H9 (cell line): ENCODE measurements around the gene CC2D1A. TPM values are rescaled to one million over a fixed set of nuclear protein-coding genes. Genes with fewer than 3 reads are reported as not detected.

Source experiments
- DNase-seq: peaks from one replicate; pipeline ENCODE4 v3.0.0-alpha.2; 2017
- H2AFZ ChIP-seq: one replicate; pipeline ENCODE4 v1.6.1; 2013; ENCODE audit warnings: mild to moderate bottlenecking, low read length, control low read depth, moderate library complexity
- H2AK5ac ChIP-seq: 2 replicates; pipeline ENCODE4 v1.6.1; 2013; ENCODE audit warnings: low read length, control low read depth, mixed read lengths; ENCODE audit not compliant: insufficient read length
- H2BK120ac ChIP-seq: one replicate; pipeline ENCODE4 v1.6.1; 2013; ENCODE audit warnings: low read depth, mild to moderate bottlenecking, low read length, control low read depth, inconsistent platforms; ENCODE audit not compliant: poor library complexity, severe bottlenecking
- H2BK12ac ChIP-seq: 2 replicates; pipeline ENCODE4 v1.6.1; 2013; ENCODE audit warnings: low read length, control low read depth, mixed read lengths, low read depth; ENCODE audit not compliant: insufficient read length
- H2BK15ac ChIP-seq: 2 replicates; pipeline ENCODE4 v1.6.1; 2013; ENCODE audit warnings: low read depth, low read length, control low read depth
- H2BK20ac ChIP-seq: one replicate; pipeline ENCODE4 v1.6.1; 2013; ENCODE audit warnings: low read depth, mild to moderate bottlenecking, low read length, control low read depth, inconsistent platforms; ENCODE audit not compliant: poor library complexity, severe bottlenecking
- H2BK5ac ChIP-seq: 2 replicates; pipeline ENCODE4 v1.6.1; 2013; ENCODE audit warnings: low read length, control low read depth, mixed read lengths; ENCODE audit not compliant: insufficient read length
- H3K14ac ChIP-seq: 2 replicates; pipeline ENCODE4 v1.6.1; 2013; ENCODE audit warnings: low read length, control low read depth; ENCODE audit not compliant: insufficient read depth
- H3K18ac ChIP-seq: 2 replicates; pipeline ENCODE4 v1.6.1; 2013; ENCODE audit warnings: low read depth, mild to moderate bottlenecking, mixed read lengths, low read length, control low read depth; ENCODE audit not compliant: insufficient read length
- H3K23ac ChIP-seq: 2 replicates; pipeline ENCODE4 v1.6.1; 2013; ENCODE audit warnings: low read length, control low read depth, mixed read lengths, low read depth; ENCODE audit not compliant: insufficient read length
- H3K23me2 ChIP-seq: 2 replicates; pipeline ENCODE4 v1.6.1; 2013; ENCODE audit warnings: low read depth, mild to moderate bottlenecking, mixed read lengths, low read length, control low read depth; ENCODE audit not compliant: insufficient read length, poor library complexity, severe bottlenecking
- H3K27ac ChIP-seq: 2 replicates; pipeline ENCODE4 v1.5.1; 2013; ENCODE audit warnings: low read length, control low read depth, mixed read lengths, low read depth; ENCODE audit not compliant: insufficient read length
- H3K27me3 ChIP-seq: 2 replicates; pipeline ENCODE4 v1.6.1; 2013; ENCODE audit warnings: low read length, control low read depth, inconsistent platforms; ENCODE audit not compliant: insufficient read depth
- H3K4ac ChIP-seq: 2 replicates; pipeline ENCODE4 v1.6.1; 2013; ENCODE audit warnings: low read depth, mild to moderate bottlenecking, control low read depth, inconsistent platforms, low read length, moderate library complexity
- H3K4me1 ChIP-seq: 2 replicates; pipeline ENCODE4 v1.6.1; 2013; ENCODE audit warnings: low read length, control low read depth, inconsistent platforms; ENCODE audit not compliant: insufficient read depth
- H3K4me2 ChIP-seq: 2 replicates; pipeline ENCODE4 v1.6.1; 2013; ENCODE audit warnings: low read length, control low read depth, mixed read lengths; ENCODE audit not compliant: insufficient read length, insufficient read depth
- H3K56ac ChIP-seq: 2 replicates; pipeline ENCODE4 v1.6.1; 2013; ENCODE audit warnings: low read depth, mild to moderate bottlenecking, mixed read lengths, low read length, control low read depth; ENCODE audit not compliant: insufficient read length
- H3K79me1 ChIP-seq: 2 replicates; pipeline ENCODE4 v1.6.1; 2013; ENCODE audit warnings: low read depth, mild to moderate bottlenecking, moderate library complexity, low read length, control low read depth, inconsistent platforms; ENCODE audit not compliant: insufficient read depth, poor library complexity, severe bottlenecking
- H3K79me2 ChIP-seq: 2 replicates; pipeline ENCODE4 v1.6.1; 2013; ENCODE audit warnings: low read length, control low read depth, inconsistent platforms; ENCODE audit not compliant: insufficient read depth
- H3K9ac ChIP-seq: 2 replicates; pipeline ENCODE4 v1.6.1; 2013; ENCODE audit warnings: low read length, control low read depth, mixed read lengths; ENCODE audit not compliant: insufficient read length; ENCODE audit errors: extremely low read depth
- H3K9me3 ChIP-seq: one replicate; pipeline ENCODE4 v1.6.1; 2013; ENCODE audit warnings: low read depth, low read length, inconsistent platforms; ENCODE audit not compliant: control insufficient read depth
- H3T11ph ChIP-seq: one replicate; pipeline ENCODE4 v1.6.1; 2013; ENCODE audit warnings: mild to moderate bottlenecking, low read length, control low read depth, inconsistent platforms
- H4K20me1 ChIP-seq: one replicate; pipeline ENCODE4 v1.6.1; 2013; ENCODE audit not compliant: control insufficient read depth, insufficient read length, insufficient read depth
- H4K5ac ChIP-seq: 2 replicates; pipeline ENCODE4 v1.6.1; 2013; ENCODE audit warnings: low read depth, mild to moderate bottlenecking, mixed read lengths, low read length, control low read depth; ENCODE audit not compliant: insufficient read length
- H4K8ac ChIP-seq: replicated peaks from 2 replicates; pipeline ENCODE4 v1.6.1; 2013; ENCODE audit warnings: low read length, control low read depth, mixed read lengths, low read depth; ENCODE audit not compliant: insufficient read length
- H4K91ac ChIP-seq: 2 replicates; pipeline ENCODE4 v1.6.1; 2013; ENCODE audit warnings: low read depth, mild to moderate bottlenecking, moderate library complexity, mixed read lengths, low read length, control low read depth; ENCODE audit not compliant: insufficient read length
- H3K27ac Mint-ChIP-seq, 3 experiments: 2 replicates in 2 of 3; 3 replicates in 1 of 3; pipeline ENCODE4 v1.8.0; 2020 to 2021; ENCODE audit warnings: mixed read lengths in 3 of 3, mild to moderate bottlenecking in 1 of 3, moderate library complexity in 1 of 3
- H3K27me3 Mint-ChIP-seq: 2 replicates; pipeline ENCODE4 v1.8.0; 2021; ENCODE audit warnings: low read depth, mild to moderate bottlenecking, moderate library complexity, mixed read lengths
- H3K36me3 Mint-ChIP-seq, 3 experiments: 2 replicates in 2 of 3; 3 replicates in 1 of 3; pipeline ENCODE4 v1.8.0; 2020 to 2021; ENCODE audit warnings: low read depth in 3 of 3, mixed read lengths in 3 of 3; ENCODE audit not compliant: insufficient read depth in 1 of 3
- H3K4me1 Mint-ChIP-seq, 2 experiments: 2 replicates each; pipeline ENCODE4 v1.8.0; 2020; ENCODE audit warnings: mixed read lengths in 2 of 2
- H3K4me3 Mint-ChIP-seq, 2 experiments: 2 replicates in 1 of 2; 3 replicates in 1 of 2; pipeline ENCODE4 v1.8.0; 2020 to 2021; ENCODE audit warnings: mild to moderate bottlenecking in 2 of 2, mixed read lengths in 2 of 2, moderate library complexity in 1 of 2
- H3K9me3 Mint-ChIP-seq, 2 experiments: 2 replicates in 1 of 2; 3 replicates in 1 of 2; pipeline ENCODE4 v1.8.0; 2020; ENCODE audit warnings: mild to moderate bottlenecking in 2 of 2, mixed read lengths in 2 of 2, moderate library complexity in 1 of 2
- CTCF ChIP-seq: fragments of 200-600 bp; sonication (generic); conservative IDR thresholded peaks from 3 replicates; pipeline ENCODE4 v1.8.0; 2021; ENCODE audit warnings: antibody characterized with exemption, mild to moderate bottlenecking
- WGBS: extraction: QIAGEN DNeasy Blood & Tissue Kit; methylation state at CpG from one replicate; pipeline ENCODE4 v1.1.7; 2013; ENCODE audit warnings: missing lambda C conversion rate, low lambda C conversion rate, mixed read lengths; ENCODE audit not compliant: insufficient read length; ENCODE audit errors: extremely low coverage; 5-methylcytosine and 5-hydroxymethylcytosine counted together
- total RNA-seq: library from RNA; stranded (reverse); gene quantifications from 2 replicates; pipeline ENCODE4 v1.2.1, GENCODE V29; 2021

The CC2D1A gene
- total RNA-seq, 1 experiment from 2014 or later = 48.5 TPM

DNA sequence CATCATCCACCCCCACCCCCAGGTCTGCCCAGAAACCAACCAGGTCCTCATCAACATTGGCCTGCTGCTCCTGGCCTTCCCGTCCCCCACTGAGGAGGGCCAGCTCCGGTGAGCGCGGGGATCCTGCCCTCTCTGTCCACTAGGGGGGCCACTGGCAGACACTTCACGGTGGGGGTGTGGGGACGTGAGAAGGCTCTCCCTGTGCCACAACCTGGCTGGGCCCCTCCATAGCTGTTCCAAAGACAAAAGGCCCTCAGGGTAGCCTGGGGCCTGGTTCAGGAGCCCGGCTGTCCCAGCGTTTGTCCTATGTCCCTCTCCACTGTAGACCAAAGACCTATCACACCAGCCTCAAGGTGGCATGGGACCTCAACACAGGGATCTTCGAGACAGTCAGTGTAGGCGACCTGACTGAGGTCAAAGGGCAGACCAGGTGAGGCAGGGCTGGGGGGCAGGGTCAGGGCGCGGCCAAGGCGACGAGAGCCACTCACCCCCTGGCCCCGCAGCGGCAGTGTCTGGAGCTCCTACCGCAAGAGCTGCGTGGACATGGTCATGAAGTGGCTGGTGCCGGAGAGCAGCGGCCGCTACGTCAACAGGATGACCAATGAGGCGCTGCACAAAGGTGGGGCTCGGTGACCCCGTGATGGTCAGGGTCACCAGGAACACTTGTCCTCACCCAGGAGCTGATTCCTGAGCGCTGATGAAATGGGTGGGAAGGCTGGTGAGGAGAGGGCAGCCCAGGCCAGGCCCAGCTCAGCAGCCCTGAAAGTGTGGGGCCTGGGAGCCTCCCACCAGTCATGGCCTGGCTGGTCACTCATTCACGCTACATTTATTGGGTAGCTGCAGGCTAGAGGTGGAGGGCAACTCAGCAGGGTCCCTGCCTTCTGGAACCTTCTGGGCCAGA is 54.2 kb downstream of the CC2D1A start:
- no peak overlapping the region for H4K8ac ChIP-seq
- H3K9me3 ChIP-seq = no peaks in the 10 kb centered on the region
- H3K79me1 ChIP-seq = no peaks in the 10 kb centered on the region
- no peak overlapping the region for H2BK120ac ChIP-seq
- H3K4me2 ChIP-seq = no peak overlapping the region
- no peaks in the 10 kb centered on the region for H3K79me2 ChIP-seq
- H3T11ph ChIP-seq = no peak overlapping the region
- no peak overlapping the region for H3K4me3 Mint-ChIP-seq
- no peaks in the 10 kb centered on the region for H3K27me3 Mint-ChIP-seq
- H2BK12ac ChIP-seq = no peak overlapping the region
- no CpG with 5 or more reads among the region's 27 CpGs for WGBS
- H3K56ac ChIP-seq = no peak overlapping the region
- no peak overlapping the region for H2BK20ac ChIP-seq
- no peak overlapping the region for H2BK5ac ChIP-seq
- H3K14ac ChIP-seq = no peak overlapping the region; the same call in 1 of the 2 replicates
- no peak overlapping the region for H3K9ac ChIP-seq
- H2AFZ ChIP-seq = no peak overlapping the region
- no peak overlapping the region for H4K91ac ChIP-seq
- H4K5ac ChIP-seq = no peak overlapping the region
- H3K27ac ChIP-seq = no peak overlapping the region
- H3K9me3 Mint-ChIP-seq = no peaks in the 10 kb centered on the region
- H2BK15ac ChIP-seq = no peak overlapping the region
- peak; percentile 64 for DNase-seq
- H3K4me1 Mint-ChIP-seq = peaks cover 4 to 6% of the 10 kb centered on the region in 2 experiments; a peak in 3 of 4 replicates
- peak overlapping the region; percentile 40 to 79 (median 58); a peak in 4 of 7 replicates for H3K27ac Mint-ChIP-seq
- peaks cover 22 to 61% (median 59%) of the 10 kb centered on the region in 3 experiments; a peak in 6 of 7 replicates for H3K36me3 Mint-ChIP-seq
- H3K27me3 ChIP-seq = no peaks in the 10 kb centered on the region
- H3K23me2 ChIP-seq = no peaks in the 10 kb centered on the region
- no peaks in the 10 kb centered on the region for H3K4me1 ChIP-seq
- no peak overlapping the region for H3K23ac ChIP-seq
- TF ChIP-seq CTCF = peak; percentile 59
- no peaks in the 10 kb centered on the region for H4K20me1 ChIP-seq
- no peak overlapping the region for H2AK5ac ChIP-seq
- H3K4ac ChIP-seq = no peak overlapping the region
- H3K18ac ChIP-seq = no peak overlapping the region
